Endothelial cell (in vitro differentiated cells): ENCODE measurements around the gene MYO3A. TPM values are rescaled to one million over a fixed set of nuclear protein-coding genes. Genes with fewer than 3 reads are reported as not detected.
A peak's percentile ranks its signal among the peaks of the same experiment; 100 is the strongest.

Source experiments
- DNase-seq: peaks from one replicate; pipeline ENCODE4 v3.0.0; 2021; ENCODE audit warnings: low spot score
- H3K27ac Mint-ChIP-seq: one replicate; pipeline ENCODE4 v1.8.0; 2021; ENCODE audit warnings: mixed read lengths, inconsistent platforms; ENCODE audit not compliant: unreplicated experiment
- H3K27me3 Mint-ChIP-seq: one replicate; pipeline ENCODE4 v1.8.0; 2021; ENCODE audit warnings: mild to moderate bottlenecking, moderate library complexity, mixed read lengths, inconsistent platforms; ENCODE audit not compliant: unreplicated experiment
- H3K36me3 Mint-ChIP-seq: one replicate; pipeline ENCODE4 v1.8.0; 2021; ENCODE audit warnings: mild to moderate bottlenecking, low read depth, mixed read lengths, inconsistent platforms; ENCODE audit not compliant: unreplicated experiment
- H3K4me1 Mint-ChIP-seq: one replicate; pipeline ENCODE4 v1.8.0; 2021; ENCODE audit warnings: mild to moderate bottlenecking, mixed read lengths, inconsistent platforms; ENCODE audit not compliant: unreplicated experiment
- H3K4me3 Mint-ChIP-seq: one replicate; pipeline ENCODE4 v1.8.0; 2021; ENCODE audit warnings: mild to moderate bottlenecking, mixed read lengths, inconsistent platforms; ENCODE audit not compliant: unreplicated experiment
- H3K9me3 Mint-ChIP-seq: one replicate; pipeline ENCODE4 v1.8.0; 2021; ENCODE audit warnings: mixed read lengths, inconsistent platforms; ENCODE audit not compliant: unreplicated experiment
- CTCF ChIP-seq: fragments of 200-600 bp; sonication (generic); IDR thresholded peaks from one replicate; pipeline ENCODE4 v1.5.0; 2021; ENCODE audit warnings: antibody characterized with exemption; ENCODE audit not compliant: unreplicated experiment
- total RNA-seq: library from RNA; stranded (reverse); fragmentation: NEBNext Ultra II Directional; extraction: Animal tissue kit (Norgen Biotek cat#: 25700); gene quantifications from one replicate; pipeline ENCODE4 v1.2.1, GENCODE V29; 2021; ENCODE audit not compliant: unreplicated experiment

The MYO3A gene
- total RNA-seq, 1 donor from 2014 or later, result 11.4 TPM

- Mint-ChIP-seq H3K36me3 (peaks cover 4% of the 10 kb centered on the region), H3K9me3 (no peaks in the 10 kb centered on the region), H3K4me3 (no peak overlapping the region), H3K27ac (no peak overlapping the region), H3K27me3 (peaks cover 4% of the 10 kb centered on the region), H3K4me1 (peaks cover 33% of the 10 kb centered on the region)
- DNase-seq, result no peak
- no peak for TF ChIP-seq CTCF
Observed at GRCh38 chr10:25896421-25896820, 37.6 kb upstream of the MYO3A start.

- Mint-ChIP-seq H3K27me3 (peaks cover 2% of the 10 kb centered on the region), H3K4me3 (no peak overlapping the region), H3K27ac (peak overlapping the region; percentile 77), H3K4me1 (peaks cover 36% of the 10 kb centered on the region), H3K36me3 (no peaks in the 10 kb centered on the region), H3K9me3 (no peaks in the 10 kb centered on the region)
- TF ChIP-seq CTCF, result no peak
- no peak for DNase-seq
Observed at GRCh38 chr10:25899304-25899703, 34.7 kb upstream of the MYO3A start.

GRCh38 chr10:25901199-25901598 lies 32.8 kb upstream of the MYO3A start:
- TF ChIP-seq CTCF, result no peak
- Mint-ChIP-seq H3K27ac (no peak overlapping the region), H3K36me3 (no peaks in the 10 kb centered on the region), H3K4me1 (peaks cover 43% of the 10 kb centered on the region), H3K9me3 (no peaks in the 10 kb centered on the region), H3K4me3 (no peak overlapping the region), H3K27me3 (peaks cover 4% of the 10 kb centered on the region)
- no peak for DNase-seq

- no peak for TF ChIP-seq CTCF
- no peaks in the 10 kb centered on the region for H3K9me3 Mint-ChIP-seq
- no peak overlapping the region for H3K4me3 Mint-ChIP-seq
- no peak overlapping the region for H3K27ac Mint-ChIP-seq
- peaks cover 4% of the 10 kb centered on the region for H3K27me3 Mint-ChIP-seq
- H3K4me1 Mint-ChIP-seq, result peaks cover 42% of the 10 kb centered on the region
- no peaks in the 10 kb centered on the region for H3K36me3 Mint-ChIP-seq
- no peak for DNase-seq
Observed at GRCh38 chr10:25902002-25902401, 32.0 kb upstream of the MYO3A start.

- peaks cover 3% of the 10 kb centered on the region for H3K36me3 Mint-ChIP-seq
- DNase-seq, result no peak
- H3K4me1 Mint-ChIP-seq, result peaks cover 37% of the 10 kb centered on the region
- H3K27ac Mint-ChIP-seq, result no peak overlapping the region
- H3K27me3 Mint-ChIP-seq, result peaks cover 2% of the 10 kb centered on the region
- no peak for TF ChIP-seq CTCF
- no peaks in the 10 kb centered on the region for H3K9me3 Mint-ChIP-seq
- H3K4me3 Mint-ChIP-seq, result no peak overlapping the region
Observed at GRCh38 chr10:25907261-25907660, 26.8 kb upstream of the MYO3A start.
